Endometrium (tissue), 2 donors: ENCODE measurements around the gene DEUP1.
"Not testable (repeated sequence)": the region's sequence is repeated elsewhere in the genome, so short reads cannot be mapped to it uniquely, and the experiment has no call there.

Source experiments
- FAIRE-seq: peaks from 2 replicates; lab custom pipeline; 2012; peaks lifted over from hg19 to GRCh38; lab: Jason Lieb, UNC
- donor health status: control.
- donor health status: control.

Gene DEUP1

GRCh38 chr11:93330446-93330984 lies at the start of gene DEUP1:
Gene DEUP1, plus strand, starts transcription at chr11:93330742. Its CDS starts 1,518 bp downstream, at chr11:93332260.
- FAIRE-seq, result no peak

GRCh38 chr11:93285430-93285829 lies 45.1 kb upstream of the DEUP1 start:
- FAIRE-seq, result no peak

- FAIRE-seq, result no peak
These were observed 43.1 kb upstream of the DEUP1 start for GRCh38 chr11:93287434-93287833.

GRCh38 chr11:93288079-93288478 lies 42.5 kb upstream of the DEUP1 start:
- no peak for FAIRE-seq

- FAIRE-seq, result no peak
These were observed 41.8 kb upstream of the DEUP1 start for GRCh38 chr11:93288767-93289166.

- FAIRE-seq, result no peak
These were observed 40.6 kb upstream of the DEUP1 start for GRCh38 chr11:93289782-93290463.

- no peak for FAIRE-seq
These were observed 39.4 kb upstream of the DEUP1 start for GRCh38 chr11:93291110-93291509.

GRCh38 chr11:93291898-93292297 lies 38.6 kb upstream of the DEUP1 start:
- FAIRE-seq, result no peak

- no peak for FAIRE-seq
These were observed 34.5 kb upstream of the DEUP1 start for GRCh38 chr11:93295921-93296575.

- FAIRE-seq, result no peak
These were observed 26.9 kb upstream of the DEUP1 start for GRCh38 chr11:93303689-93304088.

- not testable (repeated sequence) for FAIRE-seq
These were observed 16.1 kb upstream of the DEUP1 start for GRCh38 chr11:93314399-93314798.

- no peak for FAIRE-seq
These were observed 11.2 kb upstream of the DEUP1 start for GRCh38 chr11:93319224-93319839.

- no peak for FAIRE-seq
These were observed 10.3 kb upstream of the DEUP1 start for GRCh38 chr11:93320230-93320629.

GRCh38 chr11:93322207-93322606 lies 8.3 kb upstream of the DEUP1 start:
- no peak for FAIRE-seq

- no peak for FAIRE-seq
These were observed 6.8 kb upstream of the DEUP1 start for GRCh38 chr11:93323747-93324146.

- FAIRE-seq, result no peak
These were observed 6.0 kb upstream of the DEUP1 start for GRCh38 chr11:93324500-93324899.

- FAIRE-seq, result no peak
These were observed 3.9 kb upstream of the DEUP1 start for GRCh38 chr11:93326681-93327080.

GRCh38 chr11:93329936-93330445 lies 551 bp upstream of the DEUP1 start:
- FAIRE-seq, result no peak

GRCh38 chr11:93340223-93340622 lies 9.7 kb downstream of the DEUP1 start:
- no peak for FAIRE-seq

GRCh38 chr11:93344855-93345333 lies 14.4 kb downstream of the DEUP1 start:
- no peak for FAIRE-seq

- FAIRE-seq, result no peak
These were observed 18.4 kb downstream of the DEUP1 start for GRCh38 chr11:93348930-93349329.

GRCh38 chr11:93350835-93351234 lies 20.3 kb downstream of the DEUP1 start:
- FAIRE-seq, result no peak

- FAIRE-seq, result no peak
These were observed 28.9 kb downstream of the DEUP1 start for GRCh38 chr11:93359396-93359795.
